Duodenal mucosa (tissue), 2 donors: ENCODE measurements around the gene HCRT.
"Not testable (repeated sequence)": the region's sequence is repeated elsewhere in the genome, so short reads cannot be mapped to it uniquely, and the experiment has no call there.

Experiments used
- H3K27ac ChIP-seq: one replicate; pipeline ENCODE4 v1.7.0; 2013; ENCODE audit warnings: low read depth, low read length
- H3K27me3 ChIP-seq, 2 donors: one replicate each; pipeline ENCODE4 v1.7.0; 2013; ENCODE audit warnings: low read length in 2 of 2, control low read depth in 1 of 2; ENCODE audit not compliant: insufficient read depth in 2 of 2, control insufficient read depth in 1 of 2
- H3K36me3 ChIP-seq, 2 donors: one replicate each; pipeline ENCODE4 v1.7.0; 2013; ENCODE audit warnings: low read length in 2 of 2, control low read depth in 1 of 2; ENCODE audit not compliant: insufficient read depth in 2 of 2, control insufficient read depth in 1 of 2
- H3K4me1 ChIP-seq, 2 donors: one replicate each; pipeline ENCODE4 v1.7.0; 2013; ENCODE audit warnings: low read length in 2 of 2, control low read depth in 1 of 2; ENCODE audit not compliant: insufficient read depth in 2 of 2, control insufficient read depth in 1 of 2
- H3K4me3 ChIP-seq, 2 donors: one replicate each; pipeline ENCODE4 v1.7.0; 2013; ENCODE audit warnings: low read length in 2 of 2, low read depth in 1 of 2
- H3K9ac ChIP-seq, 2 donors: one replicate each; pipeline ENCODE4 v1.7.0; 2013; ENCODE audit warnings: low read length in 2 of 2, low read depth in 1 of 2
- H3K9me3 ChIP-seq, 2 donors: one replicate each; pipeline ENCODE4 v1.7.0; 2013; ENCODE audit warnings: low read length in 2 of 2, control low read depth in 1 of 2; ENCODE audit not compliant: control insufficient read depth in 1 of 2

The HCRT gene

GRCh38 chr17:42184713-42185620 is at the start of gene HCRT:
HCRT (minus strand) TSS chr17:42185452; CDS start chr17:42185365, 87 bp downstream.
- Histone ChIP-seq H3K9ac (peak within 1 kb of the TSS in 1 of 2 donors; percentile 43), H3K9me3 (no peaks in the 10 kb centered on the region), H3K36me3 (no peaks in the 10 kb centered on the region), H3K4me3 (peak within 1 kb of the TSS; percentile 78 to 86), H3K27me3 (peaks cover 2 to 7% of the 10 kb centered on the region in 2 donors), H3K4me1 (peaks cover 23 to 48% of the 10 kb centered on the region in 2 donors), H3K27ac (no peak within 1 kb of the TSS)

- H3K4me1 ChIP-seq, result peaks cover 0 to 3% of the 10 kb centered on the region in 2 donors
- no peak overlapping the region for H3K9ac ChIP-seq
- H3K9me3 ChIP-seq, result no peaks in the 10 kb centered on the region
- H3K27me3 ChIP-seq, result no peaks in the 10 kb centered on the region
- no peak overlapping the region for H3K4me3 ChIP-seq
- H3K36me3 ChIP-seq, result peaks cover 0 to 7% of the 10 kb centered on the region in 2 donors
- H3K27ac ChIP-seq, result no peak overlapping the region
Observed at GRCh38 chr17:42233994-42234393, 48.7 kb upstream of the HCRT start.

GRCh38 chr17:42233156-42233555 is 47.9 kb upstream of the HCRT start:
- H3K27ac ChIP-seq, result no peak overlapping the region
- no peaks in the 10 kb centered on the region for H3K9me3 ChIP-seq
- no peak overlapping the region for H3K9ac ChIP-seq
- no peak overlapping the region for H3K4me3 ChIP-seq
- no peaks in the 10 kb centered on the region for H3K27me3 ChIP-seq
- peaks cover 0 to 3% of the 10 kb centered on the region in 2 donors for H3K4me1 ChIP-seq
- H3K36me3 ChIP-seq, result peaks cover 0 to 7% of the 10 kb centered on the region in 2 donors

- Histone ChIP-seq H3K27me3 (no peaks in the 10 kb centered on the region), H3K4me3 (no peak overlapping the region), H3K36me3 (peaks cover 5 to 10% of the 10 kb centered on the region in 2 donors), H3K27ac (no peak overlapping the region), H3K9ac (no peak overlapping the region), H3K9me3 (no peaks in the 10 kb centered on the region), H3K4me1 (peaks cover 0 to 3% of the 10 kb centered on the region in 2 donors)
Observed at GRCh38 chr17:42230225-42230624, 45.0 kb upstream of the HCRT start.

- H3K27ac ChIP-seq, result no peak overlapping the region
- H3K9ac ChIP-seq, result no peak overlapping the region
- no peaks in the 10 kb centered on the region for H3K4me1 ChIP-seq
- no peak overlapping the region for H3K4me3 ChIP-seq
- H3K27me3 ChIP-seq, result no peaks in the 10 kb centered on the region
- H3K9me3 ChIP-seq, result no peaks in the 10 kb centered on the region
- H3K36me3 ChIP-seq, result peaks cover 9 to 28% of the 10 kb centered on the region in 2 donors
Observed at GRCh38 chr17:42227849-42228700, 42.8 kb upstream of the HCRT start.

GRCh38 chr17:42225646-42226045 is 40.4 kb upstream of the HCRT start:
- Histone ChIP-seq H3K27ac (no peak overlapping the region), H3K9ac (no peak overlapping the region), H3K27me3 (no peaks in the 10 kb centered on the region), H3K4me1 (peaks cover 0 to 4% of the 10 kb centered on the region in 2 donors), H3K9me3 (no peaks in the 10 kb centered on the region), H3K36me3 (peaks cover 9 to 36% of the 10 kb centered on the region in 2 donors), H3K4me3 (no peak overlapping the region)

- Histone ChIP-seq H3K4me3 (no peak overlapping the region), H3K9ac (no peak overlapping the region), H3K27ac (no peak overlapping the region), H3K4me1 (peaks cover 0 to 4% of the 10 kb centered on the region in 2 donors), H3K27me3 (no peaks in the 10 kb centered on the region), H3K36me3 (peaks cover 9 to 36% of the 10 kb centered on the region in 2 donors), H3K9me3 (no peaks in the 10 kb centered on the region)
Observed at GRCh38 chr17:42224651-42225050, 39.4 kb upstream of the HCRT start.

- H3K27me3 ChIP-seq, result no peaks in the 10 kb centered on the region
- no peaks in the 10 kb centered on the region for H3K9me3 ChIP-seq
- H3K9ac ChIP-seq, result no peak overlapping the region
- no peak overlapping the region for H3K27ac ChIP-seq
- H3K4me1 ChIP-seq, result peaks cover 0 to 4% of the 10 kb centered on the region in 2 donors
- H3K4me3 ChIP-seq, result no peak overlapping the region
- peaks cover 11 to 46% of the 10 kb centered on the region in 2 donors for H3K36me3 ChIP-seq
Observed at GRCh38 chr17:42221886-42222745, 36.9 kb upstream of the HCRT start.

GRCh38 chr17:42219280-42219679 is 34.0 kb upstream of the HCRT start:
- H3K36me3 ChIP-seq, result peaks cover 8 to 59% of the 10 kb centered on the region in 2 donors
- not testable (repeated sequence) for H3K9ac ChIP-seq

More at GRCh38 chr17:42219280-42219679, 34.0 kb upstream of the HCRT start:
- H3K4me1 ChIP-seq, H3K27ac ChIP-seq, H3K9me3 ChIP-seq, H3K4me3 ChIP-seq, H3K27me3 ChIP-seq: not testable (repeated sequence)
